ENCODE results near the gene HMCN2.
"Not testable (repeated sequence)": the region's sequence is repeated elsewhere in the genome, so short reads cannot be mapped to it uniquely, and the experiment has no call there.

HMCN2 gene

GRCh38 chr9:130396581-130396980, 131.0 kb downstream of the HMCN2 start:
- DNase-seq, result no peak

GRCh38 chr9:130398487-130399240, 133.1 kb downstream of the HMCN2 start:
- DNase-seq, result no peak

GRCh38 chr9:130399768-130400167, 134.2 kb downstream of the HMCN2 start:
- DNase-seq, result no peak

GRCh38 chr9:130400870-130401269, 135.3 kb downstream of the HMCN2 start:
- DNase-seq, result no peak

GRCh38 chr9:130401742-130402141, 136.2 kb downstream of the HMCN2 start:
- not testable (repeated sequence) for DNase-seq

GRCh38 chr9:130402243-130402642, 136.7 kb downstream of the HMCN2 start:
- DNase-seq, result no peak

- no peak for DNase-seq
Measured at GRCh38 chr9:130402645-130403440, 137.3 kb downstream of the HMCN2 start.

- no peak for DNase-seq
Measured at GRCh38 chr9:130405657-130406257, 140.2 kb downstream of the HMCN2 start.

GRCh38 chr9:130406278-130406895, 140.8 kb downstream of the HMCN2 start:
- no peak for DNase-seq

GRCh38 chr9:130407916-130408663, 142.5 kb downstream of the HMCN2 start:
- DNase-seq, result no peak

GRCh38 chr9:130408669-130409068, 143.1 kb downstream of the HMCN2 start:
- no peak for DNase-seq

GRCh38 chr9:130409246-130409645, 143.7 kb downstream of the HMCN2 start:
- DNase-seq, result no peak

- DNase-seq, result no peak
Measured at GRCh38 chr9:130410443-130410842, 144.9 kb downstream of the HMCN2 start.

GRCh38 chr9:130411566-130411915, 146.0 kb downstream of the HMCN2 start:
- DNase-seq, result no peak

- DNase-seq, result no peak
Measured at GRCh38 chr9:130414081-130414731, 148.6 kb downstream of the HMCN2 start.

GRCh38 chr9:130414910-130415746, 149.6 kb downstream of the HMCN2 start:
- DNase-seq, result no peak

GRCh38 chr9:130417602-130418001, 152.0 kb downstream of the HMCN2 start:
- no peak for DNase-seq

GRCh38 chr9:130418776-130419175, 153.2 kb downstream of the HMCN2 start:
- DNase-seq, result no peak

- DNase-seq, result no peak
Measured at GRCh38 chr9:130419521-130420035, 154.0 kb downstream of the HMCN2 start.

- no peak for DNase-seq
Measured at GRCh38 chr9:130421154-130421801, 155.7 kb downstream of the HMCN2 start.
